ENCODE measurements around the gene HIP1R.

DNA sequence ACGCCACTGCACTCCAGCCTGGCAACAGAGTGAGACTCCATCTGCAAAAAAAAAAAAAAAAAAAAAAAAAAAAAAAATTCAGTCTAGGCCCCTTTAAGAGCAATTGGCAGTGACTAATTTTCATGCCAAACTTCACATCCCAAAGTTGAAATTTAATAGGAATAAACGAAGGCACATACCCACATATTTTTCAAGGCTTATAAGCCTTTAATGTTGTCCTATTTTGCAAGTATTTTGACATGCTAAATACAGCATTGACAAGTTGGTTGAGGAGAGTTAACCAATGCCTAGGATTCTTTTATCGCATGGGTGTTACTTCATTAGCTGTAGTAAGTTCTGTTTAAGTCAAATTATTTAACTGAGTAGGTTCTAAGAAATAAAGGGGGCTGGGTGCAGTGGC lies 23.5 kb upstream of the HIP1R start:
- TF ChIP-seq CTCF (conservative IDR thresholded peaks at IDR 0.05; ENCODE audit: low read depth in 2 of 2) (no peak), ETS1 (IDR thresholded peaks at IDR 0.05) (no peak), CREB1 (CRISPR knock-in tag; IDR thresholded peaks at IDR 0.05; ENCODE audit: low read depth) (no peak), EZH2phosphoT487 (IDR thresholded peaks at IDR 0.05; ENCODE audit: unreplicated experiment) (no peak), JUNB (IDR thresholded peaks at IDR 0.05; ENCODE audit: unreplicated experiment) (no peak)
- TF ChIP-seq, protein P1, sequence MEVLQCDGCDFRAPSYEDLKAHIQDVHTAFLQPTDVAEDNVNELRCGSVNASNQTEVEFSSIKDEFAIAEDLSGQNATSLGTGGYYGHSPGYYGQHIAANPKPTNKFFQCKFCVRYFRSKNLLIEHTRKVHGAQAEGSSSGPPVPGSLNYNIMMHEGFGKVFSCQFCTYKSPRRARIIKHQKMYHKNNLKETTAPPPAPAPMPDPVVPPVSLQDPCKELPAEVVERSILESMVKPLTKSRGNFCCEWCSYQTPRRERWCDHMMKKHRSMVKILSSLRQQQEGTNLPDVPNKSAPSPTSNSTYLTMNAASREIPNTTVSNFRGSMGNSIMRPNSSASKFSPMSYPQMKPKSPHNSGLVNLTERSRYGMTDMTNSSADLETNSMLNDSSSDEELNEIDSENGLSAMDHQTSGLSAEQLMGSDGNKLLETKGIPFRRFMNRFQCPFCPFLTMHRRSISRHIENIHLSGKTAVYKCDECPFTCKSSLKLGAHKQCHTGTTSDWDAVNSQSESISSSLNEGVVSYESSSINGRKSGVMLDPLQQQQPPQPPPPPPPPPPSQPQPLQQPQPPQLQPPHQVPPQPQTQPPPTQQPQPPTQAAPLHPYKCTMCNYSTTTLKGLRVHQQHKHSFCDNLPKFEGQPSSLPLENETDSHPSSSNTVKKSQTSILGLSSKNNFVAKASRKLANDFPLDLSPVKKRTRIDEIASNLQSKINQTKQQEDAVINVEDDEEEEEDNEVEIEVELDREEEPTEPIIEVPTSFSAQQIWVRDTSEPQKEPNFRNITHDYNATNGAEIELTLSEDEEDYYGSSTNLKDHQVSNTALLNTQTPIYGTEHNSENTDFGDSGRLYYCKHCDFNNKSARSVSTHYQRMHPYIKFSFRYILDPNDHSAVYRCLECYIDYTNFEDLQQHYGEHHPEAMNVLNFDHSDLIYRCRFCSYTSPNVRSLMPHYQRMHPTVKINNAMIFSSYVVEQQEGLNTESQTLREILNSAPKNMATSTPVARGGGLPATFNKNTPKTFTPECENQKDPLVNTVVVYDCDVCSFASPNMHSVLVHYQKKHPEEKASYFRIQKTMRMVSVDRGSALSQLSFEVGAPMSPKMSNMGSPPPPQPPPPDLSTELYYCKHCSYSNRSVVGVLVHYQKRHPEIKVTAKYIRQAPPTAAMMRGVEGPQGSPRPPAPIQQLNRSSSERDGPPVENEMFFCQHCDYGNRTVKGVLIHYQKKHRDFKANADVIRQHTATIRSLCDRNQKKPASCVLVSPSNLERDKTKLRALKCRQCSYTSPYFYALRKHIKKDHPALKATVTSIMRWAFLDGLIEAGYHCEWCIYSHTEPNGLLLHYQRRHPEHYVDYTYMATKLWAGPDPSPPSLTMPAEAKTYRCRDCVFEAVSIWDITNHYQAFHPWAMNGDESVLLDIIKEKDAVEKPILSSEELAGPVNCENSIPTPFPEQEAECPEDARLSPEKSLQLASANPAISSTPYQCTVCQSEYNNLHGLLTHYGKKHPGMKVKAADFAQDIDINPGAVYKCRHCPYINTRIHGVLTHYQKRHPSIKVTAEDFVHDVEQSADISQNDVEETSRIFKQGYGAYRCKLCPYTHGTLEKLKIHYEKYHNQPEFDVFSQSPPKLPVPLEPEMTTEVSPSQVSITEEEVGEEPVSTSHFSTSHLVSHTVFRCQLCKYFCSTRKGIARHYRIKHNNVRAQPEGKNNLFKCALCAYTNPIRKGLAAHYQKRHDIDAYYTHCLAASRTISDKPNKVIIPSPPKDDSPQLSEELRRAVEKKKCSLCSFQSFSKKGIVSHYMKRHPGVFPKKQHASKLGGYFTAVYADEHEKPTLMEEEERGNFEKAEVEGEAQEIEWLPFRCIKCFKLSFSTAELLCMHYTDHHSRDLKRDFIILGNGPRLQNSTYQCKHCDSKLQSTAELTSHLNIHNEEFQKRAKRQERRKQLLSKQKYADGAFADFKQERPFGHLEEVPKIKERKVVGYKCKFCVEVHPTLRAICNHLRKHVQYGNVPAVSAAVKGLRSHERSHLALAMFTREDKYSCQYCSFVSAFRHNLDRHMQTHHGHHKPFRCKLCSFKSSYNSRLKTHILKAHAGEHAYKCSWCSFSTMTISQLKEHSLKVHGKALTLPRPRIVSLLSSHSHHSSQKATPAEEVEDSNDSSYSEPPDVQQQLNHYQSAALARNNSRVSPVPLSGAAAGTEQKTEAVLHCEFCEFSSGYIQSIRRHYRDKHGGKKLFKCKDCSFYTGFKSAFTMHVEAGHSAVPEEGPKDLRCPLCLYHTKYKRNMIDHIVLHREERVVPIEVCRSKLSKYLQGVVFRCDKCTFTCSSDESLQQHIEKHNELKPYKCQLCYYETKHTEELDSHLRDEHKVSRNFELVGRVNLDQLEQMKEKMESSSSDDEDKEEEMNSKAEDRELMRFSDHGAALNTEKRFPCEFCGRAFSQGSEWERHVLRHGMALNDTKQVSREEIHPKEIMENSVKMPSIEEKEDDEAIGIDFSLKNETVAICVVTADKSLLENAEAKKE (CRISPR knock-in tag; IDR thresholded peaks at IDR 0.05): no peak

All from GM23338 (cell line).